SIG-M5 treated with dmso at 0.1 percent for 504 hours (cell line): ENCODE data around the gene METTL8.

Source experiments
- DNase-seq: peaks from one replicate; lab custom pipeline; 2025; ENCODE audit not compliant: unreplicated experiment; lab: John Stamatoyannopoulos, UW

METTL8 gene, protein sequence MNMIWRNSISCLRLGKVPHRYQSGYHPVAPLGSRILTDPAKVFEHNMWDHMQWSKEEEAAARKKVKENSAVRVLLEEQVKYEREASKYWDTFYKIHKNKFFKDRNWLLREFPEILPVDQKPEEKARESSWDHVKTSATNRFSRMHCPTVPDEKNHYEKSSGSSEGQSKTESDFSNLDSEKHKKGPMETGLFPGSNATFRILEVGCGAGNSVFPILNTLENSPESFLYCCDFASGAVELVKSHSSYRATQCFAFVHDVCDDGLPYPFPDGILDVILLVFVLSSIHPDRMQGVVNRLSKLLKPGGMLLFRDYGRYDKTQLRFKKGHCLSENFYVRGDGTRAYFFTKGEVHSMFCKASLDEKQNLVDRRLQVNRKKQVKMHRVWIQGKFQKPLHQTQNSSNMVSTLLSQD

DNA sequence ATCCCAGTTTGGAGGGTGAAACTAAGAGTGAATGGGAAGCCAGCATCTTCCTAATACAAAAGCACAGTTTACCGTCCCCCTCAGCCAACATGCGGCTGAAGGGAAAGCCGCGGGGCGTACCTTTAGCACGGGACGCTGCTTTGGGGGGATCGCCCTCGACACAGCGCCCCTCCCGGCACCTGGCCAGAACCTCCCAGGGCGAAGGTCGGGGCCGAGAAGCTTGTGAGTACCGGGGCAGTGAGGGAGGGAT lies at the start of gene METTL8:
Gene METTL8 (minus strand): TSS at position 228 of the 250 bp plus-strand sequence. CDS start 41,805 bp downstream, outside the sequence.
- DNase-seq = no peak

DNA sequence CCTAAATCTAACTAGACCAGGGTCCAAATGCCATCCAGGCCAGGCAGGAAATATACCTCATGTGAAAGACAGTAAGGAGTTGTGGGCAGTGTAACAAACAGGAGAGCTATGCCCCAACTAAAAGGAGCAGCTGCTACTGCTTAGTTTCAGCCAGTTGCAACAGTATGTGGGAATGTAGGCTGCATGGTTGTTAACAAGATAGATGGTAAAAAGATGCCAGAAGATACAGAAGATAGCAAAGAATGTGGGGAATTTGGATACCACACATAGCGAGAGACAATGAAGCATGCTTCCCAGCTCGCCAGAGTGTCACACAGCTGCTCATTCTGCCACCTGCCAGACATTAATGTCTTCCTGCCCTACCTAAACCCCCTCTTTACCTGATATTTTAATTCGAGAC lies 49.1 kb upstream of the METTL8 start:
- DNase-seq = no peak

DNA sequence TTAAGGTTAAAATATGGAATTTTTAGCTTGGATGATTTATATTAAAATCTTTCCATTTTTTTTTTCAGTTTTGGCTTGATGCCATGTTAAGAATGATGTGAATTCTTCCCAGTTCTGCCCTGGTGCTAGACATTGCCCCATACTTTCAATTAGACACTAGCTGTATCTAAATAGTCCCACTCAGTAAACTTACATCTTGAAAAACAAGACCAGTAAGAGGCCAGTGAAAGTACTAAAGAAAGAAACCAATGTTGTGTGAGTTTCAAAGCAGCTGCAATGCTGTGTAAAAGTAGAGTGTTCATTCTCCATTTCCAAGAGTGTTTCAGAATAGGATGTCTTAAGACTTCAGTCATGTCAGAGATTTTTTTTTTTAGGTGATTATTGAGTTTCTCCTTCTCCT lies 48.5 kb upstream of the METTL8 start:
- no peak for DNase-seq

DNA sequence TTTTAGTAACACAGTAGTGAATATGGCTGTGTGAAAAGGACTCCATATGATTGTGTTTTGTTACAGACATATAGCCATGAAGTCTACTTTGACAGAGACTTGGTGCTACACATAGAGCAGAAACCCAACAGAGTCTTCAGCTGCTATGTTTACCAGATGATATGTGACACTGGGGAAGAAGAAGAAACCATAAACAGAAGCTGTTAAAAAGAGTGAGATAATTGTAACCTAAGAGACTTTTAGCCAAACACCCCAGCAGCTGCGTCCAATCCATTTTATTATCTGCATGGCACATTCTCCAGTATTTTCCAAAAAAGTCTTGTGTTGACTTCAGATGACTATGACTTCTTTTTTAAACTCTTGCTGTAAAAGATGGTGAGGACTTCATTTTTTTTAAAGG lies 47.1 kb upstream of the METTL8 start:
- no peak for DNase-seq

DNA sequence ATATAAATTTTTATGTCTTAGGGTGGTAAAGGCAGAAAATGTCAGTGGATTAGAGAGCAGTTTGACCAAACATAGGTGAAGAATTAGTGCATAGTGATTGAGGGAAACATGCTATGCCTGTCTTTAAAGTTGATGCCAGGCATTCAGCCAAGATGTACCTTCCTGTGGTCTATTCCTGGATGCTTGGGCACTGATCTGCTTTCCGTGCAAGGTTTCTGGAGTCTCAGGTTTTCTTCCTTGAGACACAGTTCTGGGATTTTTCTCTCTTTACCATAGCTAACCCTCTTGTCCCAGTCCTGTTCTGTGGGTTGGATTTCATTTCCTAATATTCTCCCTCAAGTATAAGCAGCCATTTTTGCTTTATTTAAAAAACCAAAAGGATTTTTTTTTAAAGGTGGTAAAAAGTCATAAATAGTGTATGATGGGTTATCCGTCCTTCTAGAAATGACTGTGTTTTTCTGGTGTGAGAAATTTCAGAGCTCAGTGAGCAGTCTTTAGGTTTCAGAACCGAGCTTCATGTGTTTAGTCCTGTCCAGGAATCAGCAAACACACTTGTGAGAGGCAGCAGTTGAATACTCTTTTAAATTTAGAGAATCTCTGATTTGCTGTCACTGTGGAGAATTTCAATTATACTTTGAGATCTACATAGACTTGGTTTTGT lies 45.5 kb upstream of the METTL8 start:
- DNase-seq = no peak

DNA sequence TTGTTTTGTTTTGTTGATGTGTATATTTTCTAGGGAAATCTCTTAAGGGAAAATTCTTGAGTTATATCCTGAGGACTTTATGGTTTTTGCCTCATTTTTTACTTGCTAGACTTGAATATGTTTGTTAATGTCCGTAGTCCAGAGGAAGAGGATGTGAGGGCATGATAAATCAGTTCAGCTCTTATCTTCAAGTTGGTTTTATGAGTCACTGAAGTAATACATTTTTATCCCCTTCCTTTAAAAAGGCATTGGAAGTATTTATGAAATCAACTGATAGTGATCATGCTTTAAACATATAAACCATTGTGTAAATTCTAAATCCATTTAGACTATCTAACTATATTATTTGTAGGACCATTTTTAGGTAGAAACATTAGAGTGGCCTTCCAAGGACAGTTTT lies 44.6 kb upstream of the METTL8 start:
- DNase-seq = no peak

DNA sequence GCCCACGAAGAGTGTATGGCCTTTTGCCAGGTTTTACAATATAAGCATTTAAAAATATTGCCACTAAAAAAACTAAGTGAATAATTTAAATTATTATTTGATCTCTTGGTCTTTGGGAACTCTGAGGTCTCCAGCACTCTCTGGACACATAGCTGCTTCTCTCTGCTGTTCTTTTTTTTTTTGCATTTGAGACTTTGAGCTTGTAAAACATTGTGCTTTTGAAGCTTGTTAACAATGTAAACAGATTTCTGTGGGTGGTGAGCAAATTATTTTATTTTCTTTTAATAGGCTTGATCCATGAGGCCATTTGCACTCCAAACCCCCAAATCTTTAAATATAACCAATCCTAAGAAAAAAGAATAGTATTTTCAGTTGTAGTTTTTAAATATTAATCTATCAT lies 42.2 kb upstream of the METTL8 start:
- no peak for DNase-seq

DNA sequence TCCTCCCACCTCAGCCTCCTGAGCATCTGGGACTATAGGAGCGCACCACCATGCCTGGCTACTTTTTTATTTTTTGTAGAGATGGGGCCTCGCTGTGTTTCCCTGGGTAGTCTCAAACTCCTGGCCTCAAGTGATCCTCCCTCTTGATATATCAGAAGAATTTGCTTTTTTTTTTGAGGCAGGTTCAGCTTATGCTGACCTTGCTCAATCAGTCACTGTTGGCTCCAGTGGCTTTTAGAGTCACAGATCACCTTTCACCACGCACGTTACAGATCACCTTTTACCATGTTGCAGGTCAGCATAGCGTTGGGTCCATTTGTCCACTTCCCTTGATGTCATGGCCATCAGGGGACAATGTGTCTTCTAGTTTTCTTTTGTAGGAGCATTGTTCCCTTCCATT lies 36.3 kb upstream of the METTL8 start:
- DNase-seq = no peak

DNA sequence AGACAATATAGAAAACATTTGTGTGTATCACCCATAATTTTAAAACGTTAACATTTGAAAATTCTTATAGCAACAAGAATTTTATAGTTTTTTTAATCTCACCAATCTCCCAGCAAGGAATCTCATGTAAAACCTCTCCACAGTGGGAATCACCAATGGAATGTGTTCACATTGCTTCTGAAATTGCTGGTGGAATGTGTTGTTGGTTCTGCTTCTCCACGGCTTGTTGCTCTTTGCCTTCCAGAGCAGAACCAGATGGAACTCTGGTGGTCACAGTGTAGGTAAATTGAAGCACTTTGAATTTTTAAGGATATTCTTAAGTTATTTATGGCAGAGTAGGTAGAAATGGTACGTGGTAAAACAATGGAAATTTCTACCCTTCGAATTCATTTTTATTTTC lies 35.4 kb upstream of the METTL8 start:
- DNase-seq = no peak

DNA sequence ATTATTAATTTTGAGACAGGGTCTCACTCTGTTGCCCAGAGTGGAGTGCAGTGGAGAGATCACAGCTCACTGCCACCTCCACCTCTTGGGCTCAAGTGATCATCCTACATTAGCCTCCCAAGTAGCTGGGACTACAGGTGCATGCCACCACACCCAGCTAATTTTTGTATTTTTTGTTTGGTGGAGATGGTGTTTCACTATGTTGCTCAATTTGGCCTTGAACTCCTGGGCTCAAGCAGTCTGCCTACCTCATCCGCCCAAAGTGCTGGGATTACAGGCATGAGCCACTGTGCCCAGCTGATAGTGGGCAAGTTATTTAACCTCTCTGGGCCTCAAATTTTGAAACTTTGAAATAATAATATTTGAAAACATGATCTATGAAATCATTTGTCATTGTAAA lies 26.7 kb upstream of the METTL8 start:
- DNase-seq = no peak

DNA sequence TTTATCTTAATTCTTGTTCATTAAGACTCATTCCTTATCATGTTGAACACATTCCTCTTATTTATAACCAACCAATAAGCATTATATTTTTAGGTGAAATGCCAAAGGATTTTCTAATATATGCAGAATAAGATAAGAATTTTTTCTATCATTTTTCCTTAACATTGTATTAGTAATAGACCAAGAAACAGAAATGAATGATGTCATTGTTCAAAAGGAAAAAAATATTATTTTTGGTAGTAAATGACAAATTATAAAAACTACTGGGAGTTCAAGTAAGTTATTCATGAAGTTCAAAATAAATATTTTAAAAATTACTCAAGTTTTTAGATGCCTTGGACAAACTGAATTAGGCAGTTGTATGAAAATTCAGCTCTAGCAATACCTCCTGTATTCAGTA lies 25.7 kb upstream of the METTL8 start:
- DNase-seq = no peak

DNA sequence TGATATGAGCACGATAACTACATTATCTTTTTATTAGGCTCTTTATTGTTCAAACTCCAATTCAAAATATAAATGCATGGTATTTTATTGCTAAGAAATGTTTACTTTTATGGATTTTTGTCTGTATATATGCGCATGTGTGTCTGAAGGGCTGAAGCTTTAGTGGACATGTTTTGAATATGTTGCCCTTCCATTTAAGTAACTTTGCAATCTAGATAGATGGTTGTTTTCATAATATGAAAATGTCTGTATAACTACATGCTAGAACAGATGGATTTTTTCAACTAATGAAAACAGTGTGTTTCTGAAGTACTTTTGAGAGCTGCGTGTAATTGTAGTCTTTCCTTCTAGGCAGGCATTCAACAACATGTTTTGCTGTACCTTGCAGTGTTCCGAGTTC lies 19.0 kb upstream of the METTL8 start:
- no peak for DNase-seq

DNA sequence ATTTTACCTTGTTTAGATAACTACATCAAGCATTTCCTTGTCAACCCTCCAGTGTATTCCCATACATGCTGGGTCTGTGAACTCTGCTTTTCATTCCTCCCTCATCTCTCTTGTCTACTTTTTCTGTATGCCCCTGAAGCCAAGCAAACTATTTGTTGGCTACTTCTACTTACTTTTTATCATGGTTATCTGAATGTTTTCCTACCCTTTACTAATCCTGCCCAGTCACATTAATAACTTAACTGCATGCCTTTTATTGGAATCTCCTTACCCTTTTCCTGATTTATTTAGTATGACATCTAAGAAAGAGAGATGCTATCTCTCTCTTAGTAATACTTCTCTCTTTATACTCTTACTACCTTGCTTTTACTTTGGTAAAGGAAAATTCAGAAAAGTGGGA lies 17.3 kb upstream of the METTL8 start:
- no peak for DNase-seq

DNA sequence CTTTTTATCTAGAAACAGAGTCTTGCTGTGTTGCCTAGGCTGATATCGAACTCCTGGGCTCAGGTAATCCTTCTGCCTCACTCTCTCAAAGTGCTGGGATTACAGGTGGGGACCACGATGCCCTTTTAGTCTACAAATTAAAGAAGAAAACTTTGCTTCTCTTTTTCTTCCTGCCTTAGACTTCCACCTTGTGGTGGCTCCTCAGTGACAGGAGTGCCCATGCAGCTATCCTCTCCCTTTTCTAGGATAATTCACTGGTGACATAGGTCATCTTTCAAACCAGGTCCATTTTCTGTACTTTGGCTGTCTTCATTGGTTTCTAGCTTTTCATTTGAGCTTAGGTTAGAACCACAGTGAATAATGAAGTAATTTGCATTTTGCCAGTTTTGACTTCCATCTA lies 13.9 kb upstream of the METTL8 start:
- no peak for DNase-seq

DNA sequence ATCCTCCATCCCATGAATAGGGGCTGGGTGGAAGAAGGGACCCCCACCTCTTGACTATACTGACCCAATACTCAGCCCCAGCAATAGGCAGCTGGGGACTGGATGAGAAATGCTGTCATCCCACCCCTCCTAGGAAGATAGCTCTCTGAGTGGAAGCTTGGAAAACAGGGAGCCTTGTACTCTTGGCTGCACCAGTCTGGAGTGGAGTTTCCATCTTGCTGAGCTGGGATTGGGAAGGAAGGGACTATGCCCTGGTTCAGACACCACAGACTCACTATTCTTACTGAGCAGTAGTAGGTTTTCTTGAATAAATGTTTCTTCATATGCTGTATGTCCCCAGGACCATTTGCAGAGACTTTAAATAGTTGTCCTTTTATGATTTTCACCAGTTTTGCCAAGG lies 7.7 kb upstream of the METTL8 start:
- no peak for DNase-seq

DNA sequence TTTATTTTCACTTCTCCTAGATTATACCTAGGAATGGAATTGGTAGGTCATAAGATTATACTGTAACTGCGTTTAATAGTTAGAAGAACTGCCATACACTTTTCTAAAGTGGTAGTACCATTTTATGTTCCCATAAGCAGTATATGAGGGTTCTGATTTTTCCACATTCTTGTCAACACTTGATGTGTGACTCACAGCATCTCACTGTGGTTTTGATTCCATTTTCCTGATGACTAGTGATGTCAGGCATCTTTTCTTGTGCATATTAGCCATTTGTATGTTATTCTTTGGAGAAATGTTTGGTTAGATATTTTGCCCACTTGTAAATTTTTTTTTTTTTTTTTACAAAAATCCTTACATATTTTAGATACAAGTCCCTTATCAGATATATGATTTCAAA lies 2.5 kb upstream of the METTL8 start:
- no peak for DNase-seq

DNA sequence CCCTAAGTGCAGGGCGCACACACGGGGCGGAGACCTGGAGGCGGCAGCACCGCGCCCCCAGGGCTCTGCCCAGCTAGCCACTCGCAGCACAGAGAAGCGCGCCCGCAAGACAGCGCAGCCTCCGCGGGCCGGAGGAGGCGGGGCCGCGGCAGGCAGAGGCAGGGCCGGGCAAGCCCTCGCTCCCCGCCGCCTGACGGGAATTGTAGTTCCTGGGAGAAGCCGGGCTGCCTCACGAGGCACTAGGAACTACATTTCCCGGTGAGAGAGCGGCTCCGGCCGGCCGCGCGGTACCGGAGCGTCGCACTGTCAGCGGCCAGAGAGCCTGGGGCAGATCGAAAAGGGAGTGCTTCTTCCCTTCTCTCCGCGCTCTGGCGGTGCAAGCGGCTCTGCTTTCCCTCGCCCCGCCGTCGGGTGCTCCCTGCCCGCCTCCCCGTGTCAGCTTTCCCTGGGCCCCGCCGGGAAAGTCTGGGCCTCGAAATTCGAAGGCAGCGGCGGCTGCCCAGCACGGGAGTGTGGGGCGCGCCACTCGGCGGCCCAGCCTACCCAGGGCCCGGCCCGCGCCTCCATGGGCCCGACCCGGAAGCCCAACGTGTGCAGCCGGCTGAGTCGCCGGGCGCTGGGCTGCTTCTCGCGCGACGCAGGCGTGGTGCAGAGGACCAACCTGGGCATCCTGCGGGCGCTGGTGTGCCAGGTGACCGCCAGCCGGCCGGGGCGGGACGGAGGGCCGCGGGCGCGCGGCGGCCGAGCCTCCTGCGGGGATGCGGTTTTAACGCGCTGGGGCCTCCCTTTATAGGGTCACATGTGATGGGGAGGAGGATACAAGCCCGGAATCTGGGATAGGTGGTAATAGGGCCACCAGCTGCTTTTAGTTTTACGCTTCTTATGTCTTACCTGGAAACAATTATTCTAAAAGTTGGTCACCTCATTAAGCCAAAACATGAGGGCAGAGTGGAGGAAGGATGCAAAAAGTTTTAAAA lies 511 bp upstream of the METTL8 start, which contains the start of gene DCAF17:
Gene DCAF17 (plus strand): TSS at position 214 of the 977 bp plus-strand sequence. CDS start 352 bp downstream, at position 566.
- peak; percentile 100 for DNase-seq

DNA sequence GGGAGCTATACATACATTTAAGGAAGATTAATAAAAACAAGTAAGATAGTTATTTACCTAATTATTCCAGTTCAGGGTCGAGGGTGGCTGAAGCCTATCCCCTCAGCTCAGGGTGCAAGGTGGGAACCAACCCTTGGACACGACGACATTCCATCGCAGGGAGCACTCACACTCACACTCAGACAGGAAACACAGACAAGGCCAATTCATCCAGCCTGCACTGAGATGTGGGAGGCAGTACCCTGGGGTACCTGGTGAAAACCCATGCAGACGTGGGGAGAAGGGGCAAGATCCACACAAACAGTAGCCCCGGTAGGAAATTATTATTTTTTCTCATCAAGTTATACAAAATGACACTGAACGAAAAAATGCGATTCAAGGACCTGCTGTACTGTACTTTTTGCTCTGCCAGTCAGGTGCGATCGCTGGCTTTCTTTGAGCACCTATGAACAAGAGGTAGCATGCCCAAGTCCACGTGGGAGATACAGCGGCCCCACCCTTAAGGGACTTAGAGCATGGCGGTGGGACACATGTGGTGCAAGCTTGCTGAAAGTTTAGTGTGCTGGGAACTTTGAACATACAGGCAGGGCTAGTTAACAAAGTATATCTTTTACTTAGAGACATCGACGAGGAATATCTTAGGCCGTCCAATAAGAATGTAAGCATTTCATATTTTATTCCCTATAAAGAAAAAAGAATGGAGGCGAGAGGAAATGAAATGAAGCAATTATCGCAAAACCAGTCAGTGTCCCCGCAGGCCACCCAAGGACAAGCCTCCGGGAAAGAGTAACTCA lies 624 bp downstream of the METTL8 start:
- DNase-seq = peak; percentile 67

DNA sequence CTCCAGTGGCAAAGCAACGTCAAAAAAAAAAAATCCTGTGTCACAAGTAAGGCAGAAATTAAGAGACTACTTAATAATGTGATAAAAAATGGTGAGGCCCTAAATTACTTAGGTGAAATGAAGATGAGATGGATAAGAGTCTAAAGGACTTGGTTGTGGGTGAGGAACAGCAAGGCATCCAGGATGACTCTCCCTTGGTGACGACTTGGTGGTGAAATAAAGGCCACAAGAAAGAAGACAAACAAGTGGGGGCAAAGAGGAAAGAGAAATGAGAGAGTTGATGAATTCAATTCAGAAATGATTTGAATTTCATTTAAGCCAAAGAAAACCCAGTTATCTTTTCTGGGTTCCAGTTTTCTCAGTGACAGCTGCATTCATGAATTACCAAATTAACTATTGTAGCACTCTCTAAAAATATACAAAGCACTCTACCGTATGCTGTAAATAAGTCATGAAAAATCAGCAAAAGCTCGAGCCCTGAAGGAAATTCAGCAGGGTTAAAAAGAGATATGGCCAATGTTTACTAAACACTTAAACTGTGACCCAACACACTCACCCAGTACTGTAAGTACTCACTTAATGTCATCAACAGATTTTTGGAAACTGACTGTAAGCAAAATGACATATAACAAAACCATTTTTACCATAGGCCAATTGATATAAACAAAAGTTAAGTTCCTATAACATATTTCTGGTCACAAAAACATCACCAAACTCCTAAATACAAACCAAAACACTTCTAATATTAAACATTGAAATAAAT lies 1.4 kb downstream of the METTL8 start:
- peak; percentile 41 for DNase-seq

DNA sequence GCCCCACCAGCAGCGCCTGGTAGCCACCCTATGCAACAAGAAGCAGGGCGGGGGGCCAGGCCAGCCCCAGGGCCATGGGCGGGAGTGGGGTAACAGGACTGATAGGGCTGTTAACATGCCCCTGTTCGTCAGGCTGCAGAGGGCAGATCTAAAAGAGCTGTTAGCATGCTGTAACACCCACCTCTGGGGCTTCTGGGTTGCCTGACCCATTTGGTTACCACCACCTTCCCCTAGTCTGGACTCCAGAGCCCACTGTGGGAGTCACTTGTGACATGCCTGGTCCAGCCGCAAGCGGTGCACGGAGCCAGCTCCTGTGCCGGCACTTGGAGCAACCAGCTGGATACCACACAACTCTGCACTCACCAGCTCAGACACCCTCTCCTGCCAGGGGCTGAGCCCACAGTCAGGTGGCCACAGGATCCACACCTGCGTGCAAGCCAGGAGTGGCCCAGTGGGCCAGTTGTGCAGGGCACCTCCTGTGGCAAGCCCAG lies 2.1 kb downstream of the METTL8 start:
- DNase-seq = no peak
